Urinary bladder (tissue), 4 donors: Measurements from ENCODE around the gene RAPGEF6. TPM values are rescaled to one million over a fixed set of nuclear protein-coding genes. Genes with fewer than 3 reads are reported as not detected.
"Not testable (repeated sequence)": the region's sequence is repeated elsewhere in the genome, so short reads cannot be mapped to it uniquely, and the experiment has no call there.

Experiments used
- DNase-seq: peaks from one replicate; pipeline ENCODE4 v3.0.0-alpha.2; 2015; ENCODE audit errors: extremely low spot score
- H3K27ac ChIP-seq: one replicate; pipeline ENCODE4 v1.5.1; 2013; ENCODE audit warnings: low read depth, mild to moderate bottlenecking, moderate library complexity
- H3K36me3 ChIP-seq: one replicate; pipeline ENCODE4 v1.6.1; 2013; ENCODE audit warnings: mild to moderate bottlenecking, moderate library complexity; ENCODE audit not compliant: insufficient read depth
- H3K4me1 ChIP-seq: one replicate; pipeline ENCODE4 v1.6.1; 2013; ENCODE audit warnings: mild to moderate bottlenecking, moderate library complexity; ENCODE audit not compliant: insufficient read depth
- H3K4me3 ChIP-seq: one replicate; pipeline ENCODE4 v1.5.1; 2013; ENCODE audit warnings: low read depth, low read length
- WGBS: extraction: QIAGEN DNeasy Blood & Tissue Kit; methylation state at CpG from one replicate; pipeline ENCODE4 v1.1.7; 2013; 5-methylcytosine and 5-hydroxymethylcytosine counted together
- polyA plus RNA-seq: library from polyadenylated mRNA; stranded (reverse); fragments of 200-250 nt; gene quantifications from one replicate; pipeline ENCODE4 v1.2.3, GENCODE V29; 2013
- small RNA-seq: library from RNA; depleted of rRNA; stranded (forward); fragments of <200 nt; gene quantifications from one replicate; pipeline ENCODE3, GENCODE V24; 2014
- total RNA-seq: library from RNA; depleted of rRNA; stranded (reverse); fragments of >200 nt; gene quantifications from one replicate; pipeline ENCODE4 v1.2.3, GENCODE V29; 2014
- donor health status: healthy with polysubstance abuse.
- donor health status: healthy.

The RAPGEF6 gene
- total and polyA plus RNA-seq, 2 donors: 6.1 to 58.8 TPM

DNA sequence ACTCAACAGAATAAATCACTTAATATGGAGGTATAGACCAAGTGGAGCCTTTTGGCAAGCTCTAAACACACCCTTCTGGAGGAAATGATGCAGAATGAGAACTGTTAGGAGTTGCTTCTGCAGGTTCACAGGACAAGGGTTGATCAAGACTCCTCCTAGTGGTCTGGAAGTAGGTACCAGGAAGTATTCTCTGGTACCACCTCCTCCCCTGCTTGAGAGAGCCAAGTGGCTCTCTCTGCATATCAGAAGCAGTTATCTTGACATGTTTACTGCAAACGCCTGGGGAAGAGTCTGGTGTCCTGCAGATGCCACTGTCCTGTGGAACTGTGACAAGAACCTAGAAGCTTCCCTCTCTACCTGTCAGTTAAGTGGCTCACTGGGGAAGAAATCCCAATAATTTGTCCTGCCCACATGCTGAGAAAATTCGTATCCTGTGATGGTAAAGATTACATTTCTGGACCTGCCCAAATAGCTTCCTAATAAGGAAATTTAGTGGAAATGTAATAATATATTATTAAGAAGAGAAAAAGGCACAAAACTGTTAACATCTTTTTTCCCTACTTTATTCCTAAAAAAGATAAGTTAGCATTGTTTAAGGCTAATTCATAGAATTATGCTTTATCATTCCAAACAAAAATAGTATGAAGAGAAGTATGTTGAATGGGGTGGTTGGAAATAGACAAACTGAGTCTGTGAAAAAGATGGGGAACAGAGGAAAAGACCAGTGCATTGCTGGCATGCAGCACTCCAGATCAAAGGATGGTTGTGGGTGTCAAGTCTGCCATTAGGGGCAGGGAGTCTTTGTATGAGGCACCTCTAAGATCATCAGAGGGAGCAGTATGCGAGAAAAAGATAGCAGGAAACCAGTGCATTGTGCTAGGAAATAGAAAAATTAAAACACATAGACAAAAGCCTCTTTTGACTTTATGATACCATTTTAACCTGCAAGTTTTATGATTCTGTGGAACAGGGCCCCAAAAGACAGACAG is 252.3 kb downstream of the RAPGEF6 start:
- Histone ChIP-seq H3K36me3 (peaks cover 2% of the 10 kb centered on the region), H3K4me1 (peaks cover 3% of the 10 kb centered on the region), H3K4me3 (no peak overlapping the region), H3K27ac (no peak overlapping the region)
- no peak for DNase-seq
- 69% methylated on average over 3 of the region's 3 CpGs for WGBS

DNA sequence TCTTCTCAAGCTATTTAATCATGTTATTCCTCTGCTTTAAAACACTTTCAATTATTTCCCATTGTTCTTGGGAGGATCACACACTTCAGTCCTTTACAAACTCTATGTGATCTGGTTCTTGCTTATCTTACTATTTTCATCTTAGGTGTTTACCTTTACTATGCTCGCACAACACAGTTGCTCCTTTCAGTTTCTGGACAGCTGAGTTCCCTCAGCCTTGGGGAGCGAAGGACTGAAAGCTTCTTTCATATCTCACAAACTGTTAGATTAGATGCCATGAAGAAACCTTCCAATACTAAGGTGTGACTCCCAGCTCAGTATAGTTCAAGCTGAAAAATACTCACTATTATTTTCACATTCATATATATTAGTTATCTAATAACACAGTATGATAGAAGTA is 253.3 kb downstream of the RAPGEF6 start:
- no peak overlapping the region for H3K4me3 ChIP-seq
- H3K27ac ChIP-seq: no peak overlapping the region
- 79% methylated on average over 2 of the region's 2 CpGs for WGBS
- DNase-seq: no peak
- peaks cover 2% of the 10 kb centered on the region for H3K36me3 ChIP-seq
- H3K4me1 ChIP-seq: peaks cover 3% of the 10 kb centered on the region

DNA sequence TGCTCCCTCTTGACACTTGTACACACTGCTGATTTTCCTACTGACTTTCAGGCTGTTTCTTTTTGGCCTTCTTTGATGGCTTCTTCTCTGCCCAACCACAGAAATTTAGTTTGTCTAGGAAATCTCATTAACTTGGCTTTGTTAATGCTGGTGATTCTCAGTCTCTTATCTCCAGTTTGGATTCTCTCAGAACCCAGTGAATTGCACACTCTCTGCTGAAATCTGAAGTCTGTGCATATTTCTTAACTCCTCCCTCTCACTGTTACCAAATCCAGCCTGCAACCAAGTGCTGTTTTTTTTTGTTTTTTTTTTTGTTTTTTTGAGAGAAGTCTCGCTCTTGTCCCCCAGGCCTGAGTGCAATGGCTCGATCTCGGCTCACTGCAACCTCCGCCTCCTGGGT is 254.0 kb downstream of the RAPGEF6 start:
- DNase-seq: no peak
- no peak overlapping the region for H3K27ac ChIP-seq
- no peak overlapping the region for H3K4me3 ChIP-seq
- peaks cover 2% of the 10 kb centered on the region for H3K36me3 ChIP-seq
- 97% methylated on average over 4 of the region's 4 CpGs for WGBS
- peaks cover 1% of the 10 kb centered on the region for H3K4me1 ChIP-seq

DNA sequence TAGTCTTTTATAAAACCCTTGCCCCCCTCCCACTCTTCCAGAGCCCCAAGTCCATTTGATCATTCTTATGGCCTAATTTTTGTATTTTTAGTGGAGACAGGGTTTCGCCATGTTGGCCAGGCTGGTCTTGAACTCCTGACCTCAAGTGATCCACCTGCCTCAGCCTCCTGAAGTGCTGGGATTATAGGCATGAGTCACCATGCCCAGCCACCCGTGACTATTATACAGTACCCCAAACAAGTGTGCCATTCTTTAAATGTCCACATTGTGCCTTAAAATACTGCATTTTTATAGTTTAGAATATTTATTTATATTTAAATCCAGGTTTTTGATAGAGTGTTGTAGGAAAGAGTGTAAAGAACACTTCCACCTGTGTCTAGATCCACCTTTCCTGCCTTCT is 254.8 kb downstream of the RAPGEF6 start:
- not testable (repeated sequence) for H3K4me3 ChIP-seq, H3K4me1 ChIP-seq, H3K36me3 ChIP-seq, DNase-seq
- 83% methylated on average over 2 of the region's 2 CpGs for WGBS
- peak overlapping the region; percentile 50 for H3K27ac ChIP-seq

DNA sequence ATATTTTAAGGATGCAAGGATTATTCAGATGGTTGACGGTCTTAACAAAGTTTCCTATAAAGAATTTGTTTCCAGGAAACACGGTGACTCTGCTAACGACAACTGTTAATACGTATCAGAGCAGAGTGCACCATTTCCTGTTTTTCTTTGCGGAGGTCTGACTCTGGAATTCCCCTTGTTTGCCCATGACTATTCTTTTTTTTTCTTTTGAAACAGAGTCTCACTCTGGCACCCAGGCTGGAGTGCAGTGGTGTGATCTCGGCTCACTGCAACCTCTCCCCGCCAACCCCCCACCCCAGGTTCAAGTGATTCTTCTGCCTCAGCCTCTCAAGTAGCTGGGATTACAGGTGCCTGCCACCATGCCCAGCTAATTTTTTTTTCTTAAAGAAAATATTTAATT is 255.3 kb downstream of the RAPGEF6 start:
- H3K4me1 ChIP-seq: peaks cover 1% of the 10 kb centered on the region
- no peaks in the 10 kb centered on the region for H3K36me3 ChIP-seq
- DNase-seq: peak; percentile 36
- WGBS: 69% methylated on average over 7 of the region's 7 CpGs
- peak overlapping the region; percentile 50 for H3K27ac ChIP-seq
- no peak overlapping the region for H3K4me3 ChIP-seq

DNA sequence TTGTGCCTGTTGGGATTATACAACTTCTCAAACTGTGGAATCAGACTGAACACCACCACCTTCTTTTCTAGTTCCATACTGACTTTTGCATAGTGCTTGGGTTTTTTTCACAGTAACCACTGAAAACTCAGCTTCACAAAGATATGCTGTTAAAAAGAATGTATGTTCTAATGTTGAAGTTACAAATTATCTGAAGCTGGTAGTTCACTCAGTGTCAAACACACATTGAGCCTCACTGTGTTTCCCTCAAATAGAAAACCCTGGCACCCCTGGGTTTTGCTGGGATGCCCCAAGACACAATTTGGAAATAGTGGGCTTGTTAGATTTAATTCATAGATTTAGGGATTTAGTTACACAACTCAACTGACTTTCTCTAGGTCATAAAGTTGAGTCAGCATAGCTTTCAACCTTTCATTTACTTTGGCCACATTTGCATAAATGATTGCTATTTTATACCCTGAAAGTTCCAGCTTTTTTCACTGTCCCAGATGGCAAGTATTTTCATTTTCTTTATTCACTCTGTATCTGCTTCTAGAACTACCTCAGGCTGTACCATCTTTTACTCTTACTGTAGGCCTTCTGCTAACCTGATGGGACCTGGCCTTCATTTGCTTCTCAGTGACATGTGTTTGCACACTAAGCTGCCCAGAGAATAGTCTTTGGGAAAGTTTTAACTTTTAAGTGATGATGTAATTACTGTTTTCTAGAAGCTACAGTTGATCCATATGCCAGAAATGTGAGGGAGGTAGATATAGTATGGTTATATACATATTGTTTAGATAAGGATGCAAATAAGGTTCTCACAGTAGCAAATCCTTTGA is 256.1 kb downstream of the RAPGEF6 start:
- no peaks in the 10 kb centered on the region for H3K36me3 ChIP-seq
- no peak for DNase-seq
- H3K4me1 ChIP-seq: peaks cover 1% of the 10 kb centered on the region
- no peak overlapping the region for H3K27ac ChIP-seq
- no peak overlapping the region for H3K4me3 ChIP-seq

DNA sequence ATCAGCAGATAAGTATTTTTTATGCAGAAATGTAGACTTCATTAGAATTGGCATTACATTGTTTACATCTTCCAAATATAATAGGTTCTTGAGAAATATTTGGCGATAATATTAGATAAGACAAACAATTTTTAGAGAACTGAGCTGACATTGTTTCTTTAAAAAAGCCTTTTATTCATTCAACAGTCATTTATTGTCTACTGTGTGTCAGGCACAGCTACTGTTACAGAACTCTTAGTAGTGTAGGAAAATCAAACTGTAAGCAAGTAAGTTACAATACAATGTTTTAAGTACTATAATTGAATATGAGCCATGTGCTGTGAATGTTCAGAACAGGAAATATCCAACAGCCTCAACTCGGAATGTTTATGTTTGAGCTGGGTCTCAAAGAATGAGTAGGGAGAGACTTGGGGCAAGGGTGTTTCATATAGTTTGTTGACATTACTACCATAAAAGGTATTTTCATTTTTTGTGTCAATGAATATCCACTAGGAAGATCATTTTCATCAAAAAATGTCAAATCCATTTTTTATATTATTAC is 257.2 kb downstream of the RAPGEF6 start:
- Histone ChIP-seq H3K36me3 (no peaks in the 10 kb centered on the region), H3K4me1 (peaks cover 1% of the 10 kb centered on the region), H3K4me3 (no peak overlapping the region), H3K27ac (no peak overlapping the region)
- DNase-seq: no peak
- WGBS: 49% methylated on average over 2 of the region's 2 CpGs

DNA sequence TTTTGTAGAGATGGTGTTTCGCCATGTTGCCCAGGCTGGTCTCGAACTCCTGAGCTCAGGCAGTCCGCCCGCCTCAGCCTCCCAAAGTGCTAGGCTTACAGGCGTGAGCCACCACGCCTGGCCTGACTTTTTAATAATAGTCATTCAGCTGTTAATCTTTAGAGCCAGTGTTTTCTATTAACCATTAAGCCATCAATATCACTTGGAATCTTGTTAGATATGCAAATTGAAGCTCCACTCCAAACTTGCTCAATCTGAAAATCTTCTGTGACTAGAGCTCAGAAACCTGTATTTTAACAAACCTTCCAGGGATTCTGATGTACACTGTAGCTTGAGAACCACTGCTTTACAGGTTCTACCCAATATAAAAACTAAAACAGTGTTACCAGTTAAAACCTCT is 257.7 kb downstream of the RAPGEF6 start:
- H3K4me1 ChIP-seq: peaks cover 1% of the 10 kb centered on the region
- 96% methylated on average over 6 of the region's 6 CpGs for WGBS

DNA sequence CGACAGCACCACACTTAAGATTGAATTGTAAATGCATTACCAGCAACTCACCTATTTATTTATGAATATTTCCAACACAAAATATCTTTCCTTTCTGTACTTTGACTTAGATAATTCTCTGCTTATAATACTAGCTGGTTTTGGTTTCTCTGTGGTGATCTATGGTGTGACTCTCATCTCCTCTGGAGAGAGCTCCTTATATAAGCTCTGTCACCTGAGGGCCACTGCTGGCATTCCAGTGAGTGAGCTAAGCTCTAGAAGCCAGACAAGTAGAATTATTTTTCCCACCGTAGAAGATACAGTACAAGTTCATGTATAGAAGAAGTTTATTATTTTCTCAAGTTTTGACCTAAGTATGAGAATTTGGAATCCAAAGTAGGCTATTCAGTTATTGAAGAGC is 259.7 kb downstream of the RAPGEF6 start:
- WGBS: 85% methylated on average over 2 of the region's 2 CpGs

More for the DNA sequence above, 257.7 kb downstream of the RAPGEF6 start:
- no peak overlapping the region for H3K4me3 ChIP-seq
- H3K36me3 ChIP-seq: no peaks in the 10 kb centered on the region
- no peak for DNase-seq
- H3K27ac ChIP-seq: no peak overlapping the region

More for the DNA sequence above, 259.7 kb downstream of the RAPGEF6 start:
- Histone ChIP-seq H3K4me3 (no peak overlapping the region), H3K36me3 (no peaks in the 10 kb centered on the region), H3K27ac (no peak overlapping the region), H3K4me1 (no peaks in the 10 kb centered on the region)
- DNase-seq: no peak

Small RNAs within 50 kb of the gene (small RNA-seq; reads per million reads assigned to genes)
- gene RF02271: not detected

Other genes with a start within 250 kb of the RAPGEF6 start
- 71.7 TPM for gene FNIP1, start 161.8 kb upstream of the RAPGEF6 start, total RNA-seq
- gene FNIP1, start 161.8 kb upstream of the RAPGEF6 start, polyA plus RNA-seq: 8.3 TPM